Measurements from ENCODE around the gene HCFC1.

- no peak for TF ChIP-seq CTCF (IDR thresholded peaks at IDR 0.05; ENCODE audit: borderline replicate concordance, extremely low read depth, low read length, poor library complexity, severe bottlenecking)
- no peak for TF ChIP-seq EZH2 (IDR thresholded peaks at IDR 0.05; ENCODE audit: borderline replicate concordance, low read depth, low read length, severe bottlenecking)
Observed at GRCh38 chrX:153970357-153971123, 1.1 kb downstream of the HCFC1 start.
